Heart left ventricle (tissue), 16 donors: Measurements from ENCODE around the gene PCDHGB5. TPM values are rescaled to one million over a fixed set of nuclear protein-coding genes. Genes with fewer than 3 reads are reported as not detected.
"Not testable (repeated sequence)": the region's sequence is repeated elsewhere in the genome, so short reads cannot be mapped to it uniquely, and the experiment has no call there.

Experiments
- ATAC-seq, 4 donors: fragments of 200-7000 bp; cut with Tn5 transposase; one replicate each; pipeline ENCODE4 v1.9.1; 2020 to 2022; ENCODE audit warnings: moderate library complexity in 4 of 4, mild to moderate bottlenecking in 3 of 4, moderate number of reproducible peaks in 1 of 4
- DNase-seq, 5 donors: peaks; one replicate each; pipeline ENCODE4 v3.0.0-alpha.2; 2020
- H3K27ac ChIP-seq, 12 donors: fragments of 200-600 bp; sonication (generic) in 4 of 12; one replicate each; pipeline versions ENCODE4 v1.5.0 to v1.8.0; 2016 to 2022; ENCODE audit warnings: mild to moderate bottlenecking in 2 of 12
- H3K27me3 ChIP-seq, 9 donors: fragments of 200-600 bp; sonication (generic) in 2 of 9; one replicate each; pipeline versions ENCODE4 v1.5.1 to v1.8.0; 2016 to 2022; ENCODE audit warnings: mild to moderate bottlenecking in 3 of 9
- H3K36me3 ChIP-seq, 9 donors: fragments of 200-600 bp; sonication (generic) in 2 of 9; one replicate each; pipeline versions ENCODE4 v1.5.0 to v1.8.0; 2018 to 2022; ENCODE audit warnings: mild to moderate bottlenecking in 2 of 9
- H3K4me1 ChIP-seq, 12 donors: fragments of 200-600 bp; sonication (generic) in 4 of 12; one replicate each; pipeline versions ENCODE4 v1.5.0 to v1.8.0; 2016 to 2022; ENCODE audit warnings: mild to moderate bottlenecking in 3 of 12
- H3K4me3 ChIP-seq, 12 donors: fragments of 200-600 bp; sonication (generic) in 4 of 12; one replicate each; pipeline versions ENCODE4 v1.5.0 to v1.8.0; 2017 to 2022; ENCODE audit warnings: mild to moderate bottlenecking in 9 of 12, moderate library complexity in 4 of 12
- H3K9me3 ChIP-seq, 12 donors: fragments of 200-600 bp; sonication (generic) in 4 of 12; one replicate each; pipeline versions ENCODE4 v1.5.0 to v1.8.0; 2016 to 2022; ENCODE audit warnings: mild to moderate bottlenecking in 1 of 12
- POLR2A ChIP-seq, 2 donors: fragments of 450-650 bp; IDR thresholded peaks; one replicate each; pipeline ENCODE4 v1.6.1; 2017; ENCODE audit warnings: antibody characterized with exemption in 2 of 2, mild to moderate bottlenecking in 2 of 2, moderate library complexity in 2 of 2
- WGBS, 4 donors: extraction: QIAGEN DNeasy Blood & Tissue Kit in 2 of 4; methylation state at CpG; one replicate each; pipeline versions ENCODE4 v1.1.5 to v1.1.7; 2013 to 2018; 5-methylcytosine and 5-hydroxymethylcytosine counted together
- intact Hi-C, 10 donors: fragments of 100-400 bp; cut with DNase I; formaldehyde crosslinking; loops; one replicate each; pipeline versions ENCODE4 v1.11.1 to v1.14.2; 2022
- polyA plus RNA-seq, 2 donors: library from polyadenylated mRNA; stranded (reverse); fragments of 200-250 nt; gene quantifications; one replicate each; pipeline ENCODE4 v1.2.3, GENCODE V29; 2013
- total RNA-seq, 9 donors: library from RNA; depleted of rRNA in 2 of 9; stranded (reverse); fragments of >200 nt in 2 of 9; fragmentation: NEBNext Ultra II Directional in 3 of 9; extraction: Animal tissue kit (Norgen Biotek cat#: 25700) in 3 of 9; gene quantifications; one replicate each; pipeline versions ENCODE4 v1.1.0 to v1.2.4, GENCODE V29; 2016 to 2023
- TF ChIP-seq, protein P1 (sequence below), 12 donors: fragments of 200-600 bp; sonication (generic) in 4 of 12; IDR thresholded peaks; one replicate each; pipeline versions ENCODE4 v1.5.0 to v1.8.0; 2018 to 2022; ENCODE audit warnings: antibody characterized with exemption in 12 of 12, mild to moderate bottlenecking in 5 of 12
- donor health status: ischemic (EF 13 %, LVEDD 7.1; RV severe dilation, severe dysfunction).
- donor health status: healthy with polysubstance abuse.
- donor health status: DM: no; HTN: yes; CAD: no.
- donor health status: DM: no; HTN: no; CAD: no.
- donor health status: ischemic (EF 25% LVEDD 6.9; RV normal size, moderate dysfunction).
- donor health status: ischemic (EF 25% LVEDD 5.7; RV mildly dilated, moderate dysfunction).
- donor health status: healthy.
- donor health status: DM: yes; HTN: yes; CAD: no.
- donor health status: ischemic (EF 35%, LVEDD 5.7; RV mildly dilated, moderate dysfunction).
- donor health status: nonischemic (EF 11% LVEDD 7.7; RV severe dilation, severe dysfunction).
- donor health status: DM: yes; HTN: yes; CAD: no.
- donor health status: PGD.
- donor health status: ischemic (EF 29% LVEDD 5.4; RV normal size, mild dysfunction).
- donor health status: nonischemic (EF 23%, LVEDD 6.1; RV moderate dilation, normal function).

The PCDHGB5 gene
- total and polyA plus RNA-seq, 11 donors: 4.4 to 15.5 (median 8.1) TPM

DNA sequence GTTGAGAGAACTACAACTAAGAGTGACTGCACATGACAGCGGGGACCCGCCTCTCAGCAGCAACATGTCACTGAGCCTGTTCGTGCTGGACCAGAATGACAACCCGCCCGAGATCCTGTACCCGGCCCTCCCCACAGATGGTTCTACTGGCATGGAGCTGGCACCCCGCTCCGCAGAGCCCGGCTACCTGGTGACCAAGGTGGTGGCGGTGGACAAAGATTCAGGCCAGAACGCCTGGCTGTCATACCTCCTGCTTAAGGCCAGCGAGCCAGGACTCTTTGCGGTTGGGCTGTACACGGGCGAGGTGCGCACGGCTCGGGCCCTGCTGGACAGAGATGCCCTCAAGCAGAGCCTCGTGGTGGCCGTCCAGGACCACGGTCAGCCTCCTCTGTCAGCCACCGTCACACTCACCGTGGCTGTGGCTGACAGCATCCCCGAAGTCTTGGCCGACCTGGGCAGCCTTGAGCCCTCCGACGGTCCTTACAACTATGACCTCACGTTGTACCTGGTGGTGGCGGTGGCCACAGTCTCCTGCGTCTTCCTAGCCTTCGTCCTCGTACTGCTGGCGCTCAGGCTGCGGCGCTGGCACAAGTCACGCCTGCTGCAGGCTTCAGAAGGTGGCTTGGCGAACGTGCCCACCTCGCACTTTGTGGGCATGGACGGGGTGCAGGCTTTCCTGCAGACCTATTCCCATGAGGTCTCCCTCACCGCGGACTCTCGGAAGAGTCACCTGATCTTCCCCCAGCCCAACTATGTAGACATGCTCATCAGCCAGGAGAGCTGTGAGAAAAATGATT is 13.1 kb upstream of the PCDHGB5 start:
- Histone ChIP-seq H3K4me1 (peaks cover 0 to 4% (median 0%) of the 10 kb centered on the region in 12 donors), H3K9me3 (peaks cover 0 to 96% (median 56%) of the 10 kb centered on the region in 12 donors), H3K36me3 (peaks cover 0 to 28% (median 0%) of the 10 kb centered on the region in 9 donors), H3K27me3 (peaks cover 0 to 36% (median 0%) of the 10 kb centered on the region in 9 donors), H3K27ac (no peak overlapping the region), H3K4me3 (no peak overlapping the region)
- intact Hi-C loops: no loop called here
- TF ChIP-seq, protein P1, sequence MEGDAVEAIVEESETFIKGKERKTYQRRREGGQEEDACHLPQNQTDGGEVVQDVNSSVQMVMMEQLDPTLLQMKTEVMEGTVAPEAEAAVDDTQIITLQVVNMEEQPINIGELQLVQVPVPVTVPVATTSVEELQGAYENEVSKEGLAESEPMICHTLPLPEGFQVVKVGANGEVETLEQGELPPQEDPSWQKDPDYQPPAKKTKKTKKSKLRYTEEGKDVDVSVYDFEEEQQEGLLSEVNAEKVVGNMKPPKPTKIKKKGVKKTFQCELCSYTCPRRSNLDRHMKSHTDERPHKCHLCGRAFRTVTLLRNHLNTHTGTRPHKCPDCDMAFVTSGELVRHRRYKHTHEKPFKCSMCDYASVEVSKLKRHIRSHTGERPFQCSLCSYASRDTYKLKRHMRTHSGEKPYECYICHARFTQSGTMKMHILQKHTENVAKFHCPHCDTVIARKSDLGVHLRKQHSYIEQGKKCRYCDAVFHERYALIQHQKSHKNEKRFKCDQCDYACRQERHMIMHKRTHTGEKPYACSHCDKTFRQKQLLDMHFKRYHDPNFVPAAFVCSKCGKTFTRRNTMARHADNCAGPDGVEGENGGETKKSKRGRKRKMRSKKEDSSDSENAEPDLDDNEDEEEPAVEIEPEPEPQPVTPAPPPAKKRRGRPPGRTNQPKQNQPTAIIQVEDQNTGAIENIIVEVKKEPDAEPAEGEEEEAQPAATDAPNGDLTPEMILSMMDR (IDR thresholded peaks at IDR 0.05): no peak
- no peak for TF ChIP-seq POLR2A (IDR thresholded peaks at IDR 0.05)
- ATAC-seq (no peak), DNase-seq (no peak)
- WGBS, 4 donors: 51 to 69% (median 59%) methylated on average over 14 to 43 of the region's 43 CpGs

DNA sequence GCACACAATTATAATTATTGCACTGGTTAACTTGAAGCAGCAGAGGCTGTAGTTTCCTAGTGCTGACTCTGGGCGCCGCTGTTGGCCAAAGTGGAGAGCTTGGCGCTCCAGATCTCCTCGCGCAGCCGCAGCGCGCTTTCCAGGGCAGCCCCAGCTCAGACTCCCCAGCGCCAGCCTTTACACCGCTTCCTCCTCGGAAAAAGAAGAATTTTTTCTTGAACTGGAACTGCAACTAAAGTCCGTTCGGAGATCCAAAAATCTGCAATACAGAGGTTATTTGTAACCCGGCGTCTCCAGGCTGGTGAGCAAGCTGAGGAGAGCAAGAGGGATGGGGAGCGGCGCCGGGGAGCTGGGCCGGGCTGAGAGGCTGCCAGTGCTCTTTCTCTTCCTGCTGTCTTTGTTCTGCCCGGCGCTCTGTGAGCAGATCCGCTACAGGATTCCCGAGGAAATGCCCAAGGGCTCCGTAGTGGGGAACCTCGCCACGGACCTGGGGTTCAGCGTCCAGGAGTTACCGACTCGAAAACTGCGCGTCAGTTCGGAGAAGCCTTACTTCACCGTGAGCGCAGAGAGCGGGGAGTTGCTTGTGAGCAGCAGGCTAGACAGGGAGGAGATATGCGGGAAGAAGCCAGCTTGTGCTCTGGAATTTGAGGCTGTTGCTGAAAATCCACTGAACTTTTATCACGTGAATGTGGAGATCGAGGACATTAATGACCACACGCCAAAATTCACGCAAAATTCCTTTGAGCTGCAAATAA is 10.0 kb upstream of the PCDHGB5 start, which contains the start of gene PCDHGB4:
Gene PCDHGB4, plus strand, starts transcription at position 142 of the 755 bp plus-strand sequence. Its CDS starts 187 bp downstream, at position 329.
- DNase-seq (peak in 1 of 5 donors; percentile 54), ATAC-seq (peak; percentile 83 to 94 (median 88))
- 13 to 20% (median 18%) methylated on average over 19 to 23 of the region's 40 CpGs for WGBS, 4 donors
- H3K4me1 ChIP-seq, H3K27ac ChIP-seq, intact Hi-C loops: not testable (repeated sequence)
- peaks cover 0 to 96% (median 63%) of the 10 kb centered on the region in 12 donors for H3K9me3 ChIP-seq
- peaks cover 0 to 42% (median 0%) of the 10 kb centered on the region in 9 donors for H3K27me3 ChIP-seq
- H3K4me3 ChIP-seq: peak within 1 kb of the TSS in 9 of 12 donors; percentile 30 to 48 (median 40)
- H3K36me3 ChIP-seq: peaks cover 0 to 22% (median 0%) of the 10 kb centered on the region in 9 donors
- TF ChIP-seq, protein P1 (IDR thresholded peaks at IDR 0.05): peak; percentile 21 to 64 (median 54)

DNA sequence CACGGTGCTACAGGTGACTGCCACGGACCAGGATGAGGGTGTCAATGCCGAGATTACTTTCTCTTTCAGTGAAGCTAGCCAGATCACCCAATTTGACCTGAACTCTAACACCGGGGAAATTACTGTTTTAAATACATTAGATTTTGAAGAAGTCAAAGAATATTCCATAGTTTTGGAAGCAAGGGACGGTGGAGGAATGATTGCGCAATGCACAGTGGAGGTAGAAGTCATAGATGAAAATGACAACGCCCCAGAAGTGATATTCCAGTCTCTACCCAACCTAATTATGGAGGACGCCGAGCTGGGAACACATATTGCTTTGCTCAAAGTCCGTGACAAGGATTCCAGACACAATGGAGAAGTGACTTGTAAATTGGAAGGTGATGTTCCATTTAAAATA is 9.1 kb upstream of the PCDHGB5 start:
- Histone ChIP-seq H3K4me3 (no peak overlapping the region), H3K4me1 (peaks cover 0 to 8% (median 0%) of the 10 kb centered on the region in 12 donors), H3K27me3 (peaks cover 0 to 35% (median 0%) of the 10 kb centered on the region in 9 donors), H3K36me3 (peaks cover 0 to 23% (median 0%) of the 10 kb centered on the region in 9 donors), H3K9me3 (peaks cover 0 to 96% (median 65%) of the 10 kb centered on the region in 12 donors), H3K27ac (no peak overlapping the region)
- no peak for ATAC-seq
- intact Hi-C loops: no loop called here
- DNase-seq: no peak
- TF ChIP-seq, protein P1 (IDR thresholded peaks at IDR 0.05): no peak
- TF ChIP-seq POLR2A (IDR thresholded peaks at IDR 0.05): no peak
- WGBS, 4 donors: 54 to 64% (median 61%) methylated on average over 10 of the region's 10 CpGs
